Measurements from ENCODE around the gene PPP1R9A.

- TF ChIP-seq CTCF (IDR thresholded peaks at IDR 0.05) (no peak), POLR2A (IDR thresholded peaks at IDR 0.05) (no peak)
Observed at GRCh38 chr7:95225301-95225700, 317.9 kb downstream of the PPP1R9A start.

Measured in sigmoid colon (tissue), 3 donors.